GM19023 (cell line): ENCODE measurements around the gene NXPH4.

ENCODE experiments used
- ATAC-seq: cut with Tn5 transposase; IDR thresholded peaks from one replicate; pipeline ENCODE4 v1.9.1; 2021; ENCODE audit warnings: mild to moderate bottlenecking, moderate library complexity; ENCODE audit not compliant: unreplicated experiment

NXPH4 gene

DNA sequence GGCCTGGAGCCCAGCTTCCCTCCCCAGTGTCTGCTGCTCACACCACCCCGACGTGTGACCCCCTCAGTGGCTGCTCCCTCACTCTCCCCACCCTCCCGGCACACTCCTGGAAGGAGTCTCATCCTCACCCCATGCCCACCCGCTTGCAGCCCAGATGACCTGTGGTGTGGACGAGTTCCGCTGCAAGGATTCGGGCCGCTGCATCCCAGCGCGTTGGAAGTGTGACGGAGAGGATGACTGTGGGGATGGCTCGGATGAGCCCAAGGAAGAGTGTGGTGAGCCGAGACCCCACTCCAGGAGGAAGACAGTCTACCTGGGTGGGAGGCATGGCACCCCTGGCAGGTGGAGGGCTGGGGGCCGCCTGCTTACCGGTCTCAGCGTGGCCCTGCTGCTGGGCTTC is 15.0 kb upstream of the NXPH4 start:
- ATAC-seq = no peak

GRCh38 chr12:57202321-57202720 is 14.3 kb upstream of the NXPH4 start:
- no peak for ATAC-seq

DNA sequence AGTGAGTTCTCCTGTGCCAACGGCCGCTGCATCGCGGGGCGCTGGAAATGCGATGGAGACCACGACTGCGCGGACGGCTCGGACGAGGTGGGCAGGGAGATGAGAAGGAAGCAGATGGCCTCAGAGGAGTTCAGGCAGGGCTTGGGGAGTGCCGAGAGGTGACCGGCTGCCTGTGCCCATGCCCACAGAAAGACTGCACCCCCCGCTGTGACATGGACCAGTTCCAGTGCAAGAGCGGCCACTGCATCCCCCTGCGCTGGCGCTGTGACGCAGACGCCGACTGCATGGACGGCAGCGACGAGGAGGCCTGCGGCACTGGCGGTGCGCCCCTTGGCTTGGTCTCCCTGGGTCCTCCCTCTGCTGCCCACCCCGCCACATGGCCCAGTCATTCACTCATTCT is 13.4 kb upstream of the NXPH4 start:
- no peak for ATAC-seq

- ATAC-seq = no peak
These were observed 12.8 kb upstream of the NXPH4 start for GRCh38 chr12:57203791-57204190.

GRCh38 chr12:57204454-57204853 is 12.1 kb upstream of the NXPH4 start:
- no peak for ATAC-seq

GRCh38 chr12:57205186-57205585 is 11.4 kb upstream of the NXPH4 start:
- no peak for ATAC-seq

GRCh38 chr12:57205931-57206330 is 10.7 kb upstream of the NXPH4 start:
- no peak for ATAC-seq

- ATAC-seq = no peak
These were observed 8.6 kb upstream of the NXPH4 start for GRCh38 chr12:57207731-57208630.

DNA sequence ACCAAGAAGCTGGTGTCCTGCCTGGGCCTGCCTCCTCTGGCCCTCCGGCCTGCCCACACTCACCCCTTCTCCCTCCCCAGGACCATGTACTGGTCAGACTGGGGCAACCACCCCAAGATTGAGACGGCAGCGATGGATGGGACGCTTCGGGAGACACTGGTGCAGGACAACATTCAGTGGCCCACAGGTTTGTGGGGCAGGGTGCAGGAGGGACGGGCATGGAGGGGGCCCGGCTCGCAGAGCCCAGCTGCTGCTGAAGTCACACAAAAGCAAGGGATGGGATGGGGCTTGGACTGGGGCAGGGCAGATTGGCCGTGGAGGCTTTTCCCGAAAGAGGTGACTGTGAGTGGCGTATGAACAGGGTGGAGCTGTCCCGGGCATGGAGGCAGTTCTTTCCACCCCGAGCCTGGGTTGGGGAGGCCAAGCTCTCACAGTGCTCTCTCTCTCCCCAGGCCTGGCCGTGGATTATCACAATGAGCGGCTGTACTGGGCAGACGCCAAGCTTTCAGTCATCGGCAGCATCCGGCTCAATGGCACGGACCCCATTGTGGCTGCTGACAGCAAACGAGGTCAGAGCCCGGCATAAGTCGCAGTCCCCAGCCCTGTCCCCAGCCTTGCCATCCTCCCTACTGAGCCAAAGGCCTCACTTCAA is 7.8 kb upstream of the NXPH4 start:
- ATAC-seq = no peak

DNA sequence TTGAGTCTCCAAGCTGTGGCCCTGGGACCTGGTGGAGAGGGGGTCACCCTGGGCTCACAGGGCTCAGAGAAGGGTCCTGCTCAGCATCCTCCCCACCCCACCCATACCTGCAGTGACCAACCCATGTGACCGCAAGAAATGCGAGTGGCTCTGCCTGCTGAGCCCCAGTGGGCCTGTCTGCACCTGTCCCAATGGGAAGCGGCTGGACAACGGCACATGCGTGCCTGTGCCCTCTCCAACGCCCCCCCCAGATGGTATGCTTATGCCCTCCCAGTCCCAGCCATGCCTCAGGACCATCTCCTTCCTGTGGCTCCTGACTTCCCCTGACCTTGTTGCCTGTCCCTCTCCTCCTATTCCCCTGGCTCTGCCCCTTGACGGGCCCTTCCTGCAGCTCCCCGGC is 6.7 kb upstream of the NXPH4 start:
- ATAC-seq = no peak

GRCh38 chr12:57210461-57210860 is 6.1 kb upstream of the NXPH4 start:
- ATAC-seq = no peak

GRCh38 chr12:57210926-57211692 is 5.5 kb upstream of the NXPH4 start:
- ATAC-seq = no peak

DNA sequence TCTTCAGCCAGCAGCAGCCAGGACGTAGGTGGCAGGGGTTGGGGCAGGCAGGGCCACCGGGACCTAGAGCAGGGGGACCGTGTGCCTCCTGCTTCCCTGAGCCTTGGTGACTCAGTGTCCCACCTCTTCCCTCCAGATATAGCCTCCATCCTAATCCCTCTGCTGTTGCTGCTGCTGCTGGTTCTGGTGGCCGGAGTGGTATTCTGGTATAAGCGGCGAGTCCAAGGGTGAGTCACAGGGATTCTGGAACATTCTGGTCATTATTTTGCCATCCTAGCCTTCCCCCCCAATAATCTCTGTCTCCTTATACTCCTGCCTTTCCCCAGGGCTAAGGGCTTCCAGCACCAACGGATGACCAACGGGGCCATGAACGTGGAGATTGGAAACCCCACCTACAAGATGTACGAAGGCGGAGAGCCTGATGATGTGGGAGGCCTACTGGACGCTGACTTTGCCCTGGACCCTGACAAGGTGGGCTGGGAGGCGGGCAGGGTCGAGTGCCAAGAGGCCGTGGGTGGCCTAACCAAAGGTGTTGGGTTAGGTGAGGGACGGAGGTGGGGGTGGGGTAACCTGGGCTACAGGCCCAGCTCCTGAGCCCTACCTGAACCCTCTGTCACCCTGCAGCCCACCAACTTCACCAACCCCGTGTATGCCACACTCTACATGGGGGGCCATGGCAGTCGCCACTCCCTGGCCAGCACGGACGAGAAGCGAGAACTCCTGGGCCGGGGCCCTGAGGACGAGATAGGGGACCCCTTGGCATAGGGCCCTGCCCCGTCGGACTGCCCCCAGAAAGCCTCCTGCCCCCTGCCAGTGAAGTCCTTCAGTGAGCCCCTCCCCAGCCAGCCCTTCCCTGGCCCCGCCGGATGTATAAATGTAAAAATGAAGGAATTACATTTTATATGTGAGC is 4.5 kb upstream of the NXPH4 start:
- no peak for ATAC-seq

GRCh38 chr12:57212701-57213057 is 3.9 kb upstream of the NXPH4 start:
- no peak for ATAC-seq

GRCh38 chr12:57213058-57213715 is 3.4 kb upstream of the NXPH4 start:
- ATAC-seq = no peak

- no peak for ATAC-seq
These were observed 2.7 kb upstream of the NXPH4 start for GRCh38 chr12:57213763-57214397.

DNA sequence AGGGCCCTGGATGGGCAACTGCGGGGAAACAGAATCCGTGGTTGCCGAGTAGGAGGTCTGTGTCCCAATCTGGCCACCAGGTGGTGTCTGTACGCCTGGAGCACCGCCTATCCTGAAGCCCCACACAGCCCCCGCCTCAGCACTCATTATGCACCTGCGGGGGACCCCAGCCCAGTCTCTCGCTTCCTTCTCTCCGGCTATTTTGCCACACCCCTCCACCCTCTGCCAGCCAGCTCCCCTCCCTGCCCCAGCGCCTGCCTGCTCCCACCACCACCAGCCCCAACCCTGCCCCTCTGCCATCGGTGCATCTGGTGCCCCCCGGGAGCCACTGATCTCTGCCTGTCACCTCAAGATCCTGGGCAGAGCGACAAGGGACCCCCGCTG is 2.2 kb upstream of the NXPH4 start:
- ATAC-seq = no peak

DNA sequence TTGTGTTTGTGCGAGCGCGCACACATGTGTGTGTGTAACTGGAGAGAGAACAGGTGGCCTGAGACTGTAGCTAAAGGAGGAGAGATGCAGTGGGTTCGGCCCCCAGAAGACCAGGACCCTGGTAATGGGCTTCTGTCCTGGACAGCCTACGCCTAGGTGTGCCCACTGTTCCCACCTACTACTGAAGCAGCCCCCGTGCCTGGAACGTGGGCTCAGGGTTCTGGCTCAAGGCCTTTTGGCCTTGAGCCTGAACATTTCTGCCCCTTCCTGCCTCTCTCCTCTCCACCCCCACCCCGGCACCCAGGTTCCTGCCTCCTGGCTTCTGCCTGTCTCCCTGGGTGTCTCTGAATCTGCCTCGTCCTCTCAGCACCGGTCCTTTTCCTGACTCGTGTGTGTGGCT is 1.5 kb upstream of the NXPH4 start:
- ATAC-seq = no peak

DNA sequence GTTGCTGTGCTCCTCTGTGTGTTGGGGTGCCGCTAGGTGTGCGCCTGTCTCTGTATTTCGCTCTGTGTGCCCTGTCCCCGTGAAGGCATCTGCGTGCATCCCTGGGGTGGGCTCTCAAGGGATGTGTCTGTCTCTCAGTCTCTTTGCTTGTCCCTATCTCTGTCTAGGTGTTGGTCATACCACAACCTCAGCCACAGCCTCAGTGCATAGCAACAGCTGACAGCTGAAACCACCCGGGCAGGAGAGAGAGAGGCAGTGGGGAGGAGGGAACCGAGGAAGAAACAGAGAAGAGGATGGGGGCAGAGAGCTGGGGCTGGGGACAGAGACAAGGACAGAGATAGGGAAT is 953 bp upstream of the NXPH4 start:
- ATAC-seq = peak; percentile 46
